Neuronal stem cell (in vitro differentiated cells): ENCODE data around the gene SULF2.

ENCODE experiments used
- DNase-seq: peaks from one replicate; pipeline ENCODE4 v3.0.0-alpha.2; 2013; ENCODE audit warnings: low spot score
- H2AFZ ChIP-seq: one replicate; pipeline ENCODE4 v1.6.1; 2013; ENCODE audit warnings: mild to moderate bottlenecking, low read length, inconsistent platforms
- H2AK5ac ChIP-seq: 2 replicates; pipeline ENCODE4 v1.6.1; 2013; ENCODE audit warnings: low read depth, mild to moderate bottlenecking, inconsistent platforms, low read length, moderate library complexity, mixed read lengths
- H2BK120ac ChIP-seq: 2 replicates; pipeline ENCODE4 v1.6.1; 2013; ENCODE audit warnings: low read depth, mild to moderate bottlenecking, inconsistent platforms, low read length, moderate library complexity, mixed read lengths
- H2BK12ac ChIP-seq: one replicate; pipeline ENCODE4 v1.6.1; 2013; ENCODE audit warnings: low read length, inconsistent platforms
- H2BK15ac ChIP-seq: 2 replicates; pipeline ENCODE4 v1.6.1; 2013; ENCODE audit warnings: mild to moderate bottlenecking, low read length, inconsistent platforms, mixed read lengths
- H2BK5ac ChIP-seq: one replicate; pipeline ENCODE4 v1.6.1; 2013; ENCODE audit warnings: inconsistent platforms, mild to moderate bottlenecking, low read length, moderate library complexity
- H3K14ac ChIP-seq: one replicate; pipeline ENCODE4 v1.6.1; 2013; ENCODE audit warnings: low read length, inconsistent platforms
- H3K18ac ChIP-seq: 2 replicates; pipeline ENCODE4 v1.6.1; 2013; ENCODE audit warnings: low read length, inconsistent platforms
- H3K23ac ChIP-seq: 2 replicates; pipeline ENCODE4 v1.6.1; 2013; ENCODE audit warnings: low read depth, mild to moderate bottlenecking, mixed read lengths, low read length, inconsistent platforms; ENCODE audit not compliant: poor library complexity
- H3K27ac ChIP-seq: replicated peaks from 3 replicates; pipeline ENCODE4 v1.5.1; 2013; ENCODE audit warnings: low read length, inconsistent platforms
- H3K27me3 ChIP-seq, 3 experiments: 2 replicates each; pipeline ENCODE4 v1.6.1; 2013; ENCODE audit warnings: low read length in 3 of 3, mild to moderate bottlenecking in 2 of 3, inconsistent platforms in 1 of 3, low read depth in 1 of 3, mixed read lengths in 1 of 3, moderate library complexity in 1 of 3; ENCODE audit not compliant: control insufficient read depth in 3 of 3, insufficient read depth in 3 of 3
- H3K36me3 ChIP-seq, 2 donors: replicated peaks in 1 of 2; 2 replicates each; pipeline ENCODE4 v1.6.1; 2013; ENCODE audit warnings: low read length in 2 of 2; ENCODE audit not compliant: control insufficient read depth in 2 of 2, insufficient read depth in 2 of 2
- H3K4ac ChIP-seq: 2 replicates; pipeline ENCODE4 v1.6.1; 2013; ENCODE audit warnings: inconsistent platforms, mild to moderate bottlenecking, low read length, moderate library complexity
- H3K4me1 ChIP-seq, 2 donors: 1 replicate in 1 of 2; 2 replicates in 1 of 2; pipeline ENCODE4 v1.6.1; 2013; ENCODE audit warnings: low read length in 2 of 2, low read depth in 1 of 2; ENCODE audit not compliant: control insufficient read depth in 2 of 2, insufficient read depth in 1 of 2
- H3K4me2 ChIP-seq: one replicate; pipeline ENCODE4 v1.6.1; 2013; ENCODE audit warnings: mild to moderate bottlenecking, low read length, inconsistent platforms; ENCODE audit not compliant: insufficient read depth, poor library complexity, severe bottlenecking
- H3K4me3 ChIP-seq, 2 donors: 2 replicates each; pipeline ENCODE4 v1.5.1; 2013; ENCODE audit warnings: low read length in 2 of 2, mild to moderate bottlenecking in 2 of 2, inconsistent platforms in 1 of 2, moderate library complexity in 1 of 2
- H3K79me1 ChIP-seq: one replicate; pipeline ENCODE4 v1.6.1; 2013; ENCODE audit warnings: low read depth, mild to moderate bottlenecking, inconsistent platforms, low read length, moderate library complexity
- H3K9ac ChIP-seq: one replicate; pipeline ENCODE4 v1.6.1; 2013; ENCODE audit warnings: mild to moderate bottlenecking, low read depth, low read length, inconsistent platforms; ENCODE audit not compliant: poor library complexity
- H3K9me3 ChIP-seq, 2 donors: replicated peaks in 1 of 2; 2 replicates each; pipeline versions ENCODE3 to v1.6.1; 2013; ENCODE audit warnings: low read length in 2 of 2, mild to moderate bottlenecking in 2 of 2, inconsistent platforms in 1 of 2, low read depth in 1 of 2, mixed read lengths in 1 of 2, moderate library complexity in 1 of 2; ENCODE audit not compliant: control insufficient read depth in 2 of 2, insufficient read depth in 1 of 2
- H4K8ac ChIP-seq: one replicate; pipeline ENCODE4 v1.6.1; 2013; ENCODE audit warnings: low read depth, mild to moderate bottlenecking, inconsistent platforms, low read length, moderate library complexity
- H4K91ac ChIP-seq: one replicate; pipeline ENCODE4 v1.6.1; 2013; ENCODE audit warnings: low read length, low read depth, mild to moderate bottlenecking, inconsistent platforms; ENCODE audit not compliant: poor library complexity
- WGBS, 2 donors: extraction: QIAGEN DNeasy Blood & Tissue Kit; methylation state at CpG; one replicate each; pipeline ENCODE4 v1.1.7; 2013; ENCODE audit warnings: missing lambda C conversion rate in 2 of 2, mixed read lengths in 1 of 2; ENCODE audit not compliant: insufficient read length in 2 of 2, insufficient replicate concordance in 1 of 2; ENCODE audit errors: extremely low coverage in 2 of 2; 5-methylcytosine and 5-hydroxymethylcytosine counted together

Gene SULF2

DNA sequence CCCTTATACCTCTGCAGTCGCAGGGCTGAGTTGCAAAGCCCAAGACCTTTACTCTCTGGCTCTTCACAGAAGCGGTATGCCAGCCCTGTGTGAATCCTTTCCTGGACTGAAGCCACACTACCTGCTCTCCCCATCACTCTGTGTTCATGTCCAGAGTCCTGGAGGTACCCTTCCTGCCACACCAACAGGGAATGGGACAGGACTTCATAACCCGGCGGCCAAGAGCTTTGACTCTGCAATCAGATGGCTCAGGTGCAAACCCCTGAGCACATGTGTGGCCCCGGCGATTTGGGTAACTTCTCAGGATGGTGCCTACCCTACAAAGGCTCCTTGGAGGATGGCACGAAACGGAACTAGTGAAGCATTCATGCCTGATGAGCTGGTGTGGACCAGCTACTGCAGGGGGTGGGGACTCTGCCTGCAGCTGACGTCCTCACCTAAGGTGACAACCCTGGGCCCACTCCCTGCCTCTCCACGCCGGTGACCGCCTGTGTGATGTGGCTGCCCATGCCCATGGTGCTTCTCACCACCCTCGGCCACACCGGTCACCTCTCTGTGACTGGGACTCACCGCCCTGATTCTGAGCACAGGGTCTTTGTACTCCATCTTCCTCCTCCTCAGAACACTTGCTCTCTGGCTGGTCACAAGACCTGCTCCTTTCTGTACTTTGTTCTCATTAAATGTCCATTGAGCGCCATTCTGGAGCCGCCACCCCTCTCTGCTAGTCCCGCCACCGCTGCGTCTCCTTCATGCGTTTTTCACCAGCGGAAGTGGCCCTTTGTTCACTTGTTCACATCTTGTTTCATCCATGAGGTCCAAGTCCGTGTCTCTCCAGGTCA, 116.7 kb downstream of the SULF2 start:
- no peak overlapping the region for H3K14ac ChIP-seq
- H3K9me3 ChIP-seq, result no peaks in the 10 kb centered on the region
- no peaks in the 10 kb centered on the region for H3K79me1 ChIP-seq
- peak overlapping the region; percentile 67 for H2BK5ac ChIP-seq
- peak overlapping the region; percentile 30 for H3K9ac ChIP-seq
- H3K36me3 ChIP-seq, result peaks cover 6 to 27% of the 10 kb centered on the region in 2 donors
- H3K4ac ChIP-seq, result no peak overlapping the region
- H3K27me3 ChIP-seq, result no peaks in the 10 kb centered on the region
- DNase-seq, result no peak
- H3K4me2 ChIP-seq, result no peak overlapping the region
- WGBS, 2 donors, result no CpG with 5 or more reads among the region's 23 CpGs
- peak overlapping the region; percentile 40 for H2AK5ac ChIP-seq
- peak overlapping the region; percentile 77 for H3K23ac ChIP-seq
- H4K8ac ChIP-seq, result no peak overlapping the region
- no peak overlapping the region for H4K91ac ChIP-seq
- H2BK12ac ChIP-seq, result no peak overlapping the region
- H3K4me3 ChIP-seq, result no peak overlapping the region
- no peak overlapping the region for H2BK15ac ChIP-seq
- H3K27ac ChIP-seq, result no peak overlapping the region
- H2BK120ac ChIP-seq, result no peak overlapping the region
- no peak overlapping the region for H3K18ac ChIP-seq
- H3K4me1 ChIP-seq, result peaks cover 4 to 12% of the 10 kb centered on the region in 2 donors
- H2AFZ ChIP-seq, result no peak overlapping the region

DNA sequence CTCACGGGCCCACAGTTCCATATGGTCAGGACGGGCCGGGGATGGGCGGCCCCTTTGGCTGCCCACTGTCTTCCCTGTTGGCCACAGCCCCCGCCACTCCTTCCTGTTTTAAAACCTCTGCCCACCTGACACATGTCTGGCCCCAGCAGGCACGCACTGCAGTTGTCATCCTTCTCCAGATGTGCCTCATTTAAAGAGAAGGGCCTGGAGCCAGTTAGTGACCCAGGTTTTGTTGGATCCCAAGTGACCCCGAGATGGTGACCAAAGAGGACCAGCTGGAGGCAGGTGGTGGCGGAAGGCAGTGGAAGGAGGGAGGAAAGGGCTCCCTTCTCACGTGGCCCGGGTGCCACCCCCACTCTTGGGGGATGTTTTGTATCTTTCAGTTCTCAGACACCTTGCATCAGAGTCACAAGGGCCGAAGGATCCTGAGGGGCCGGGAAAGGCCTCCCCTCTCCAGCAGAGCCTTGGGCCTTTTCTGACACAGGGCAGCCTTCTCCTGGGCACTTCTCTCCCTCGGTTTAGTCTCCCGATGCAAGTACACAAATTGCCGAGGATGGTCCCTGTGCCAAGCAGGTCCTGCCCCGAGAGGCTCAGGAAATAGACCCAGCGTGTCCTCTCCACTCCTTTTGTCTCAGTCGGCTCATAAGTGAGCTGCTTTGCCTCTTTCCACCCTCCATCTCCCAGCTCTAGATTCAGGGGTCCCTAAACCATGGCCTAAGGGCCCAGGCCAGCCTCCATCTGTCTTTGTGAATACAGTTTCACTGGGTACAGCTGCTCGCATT, 117.6 kb downstream of the SULF2 start:
- H2BK12ac ChIP-seq, result no peak overlapping the region
- no peak overlapping the region for H3K23ac ChIP-seq
- H4K91ac ChIP-seq, result no peak overlapping the region

DNA sequence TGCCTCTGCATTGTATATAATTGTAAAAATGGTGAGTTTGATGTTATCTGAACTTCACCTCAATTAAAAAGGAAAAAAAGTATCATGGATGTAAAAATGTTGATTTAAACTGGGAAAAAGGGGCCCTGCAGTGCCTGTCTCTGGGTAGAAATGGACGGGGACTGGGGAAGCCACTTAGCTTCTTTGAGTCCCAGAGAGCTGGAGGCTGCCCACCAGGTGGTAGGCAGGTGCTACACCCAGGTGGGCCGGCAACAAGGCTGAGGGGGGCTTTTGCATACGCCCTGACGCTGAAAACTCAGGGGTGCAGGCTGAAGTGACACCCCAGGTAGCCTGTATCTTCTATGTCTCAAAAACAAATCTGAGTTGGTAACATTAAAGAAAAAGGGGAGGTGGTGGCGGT, 118.2 kb downstream of the SULF2 start:
- Histone ChIP-seq H3K23ac (no peak overlapping the region), H2BK12ac (no peak overlapping the region), H4K91ac (no peak overlapping the region), H3K27me3 (no peaks in the 10 kb centered on the region), H3K9me3 (no peaks in the 10 kb centered on the region), H3K4ac (no peak overlapping the region), H2BK5ac (no peak overlapping the region), H3K9ac (no peak overlapping the region), H3K14ac (no peak overlapping the region), H3K4me3 (no peak overlapping the region), H3K18ac (no peak overlapping the region), H3K36me3 (peaks cover 9 to 29% of the 10 kb centered on the region in 2 donors), H3K4me2 (no peak overlapping the region), H4K8ac (no peak overlapping the region), H3K4me1 (peaks cover 4 to 12% of the 10 kb centered on the region in 2 donors), H2AK5ac (no peak overlapping the region), H3K27ac (no peak overlapping the region), H3K79me1 (no peaks in the 10 kb centered on the region), H2AFZ (no peak overlapping the region), H2BK15ac (no peak overlapping the region), H2BK120ac (no peak overlapping the region)
- no peak for DNase-seq
- WGBS, 2 donors, result no CpG with 5 or more reads among the region's 5 CpGs

More for the DNA sequence above, 117.6 kb downstream of the SULF2 start:
- H3K4ac ChIP-seq, result no peak overlapping the region
- no peak for DNase-seq
- peaks cover 4 to 12% of the 10 kb centered on the region in 2 donors for H3K4me1 ChIP-seq
- H3K18ac ChIP-seq, result no peak overlapping the region
- H2BK120ac ChIP-seq, result no peak overlapping the region
- H4K8ac ChIP-seq, result no peak overlapping the region
- no peak overlapping the region for H2BK15ac ChIP-seq
- H3K9me3 ChIP-seq, result no peaks in the 10 kb centered on the region
- no peak overlapping the region for H3K27ac ChIP-seq
- H3K4me3 ChIP-seq, result no peak overlapping the region
- H3K9ac ChIP-seq, result no peak overlapping the region
- peaks cover 6 to 29% of the 10 kb centered on the region in 2 donors for H3K36me3 ChIP-seq
- H3K79me1 ChIP-seq, result no peaks in the 10 kb centered on the region
- no CpG with 5 or more reads among the region's 19 CpGs for WGBS, 2 donors
- H2AK5ac ChIP-seq, result peak overlapping the region; percentile 35
- no peaks in the 10 kb centered on the region for H3K27me3 ChIP-seq
- no peak overlapping the region for H2BK5ac ChIP-seq
- H2AFZ ChIP-seq, result no peak overlapping the region
- no peak overlapping the region for H3K14ac ChIP-seq
- H3K4me2 ChIP-seq, result no peak overlapping the region

DNA sequence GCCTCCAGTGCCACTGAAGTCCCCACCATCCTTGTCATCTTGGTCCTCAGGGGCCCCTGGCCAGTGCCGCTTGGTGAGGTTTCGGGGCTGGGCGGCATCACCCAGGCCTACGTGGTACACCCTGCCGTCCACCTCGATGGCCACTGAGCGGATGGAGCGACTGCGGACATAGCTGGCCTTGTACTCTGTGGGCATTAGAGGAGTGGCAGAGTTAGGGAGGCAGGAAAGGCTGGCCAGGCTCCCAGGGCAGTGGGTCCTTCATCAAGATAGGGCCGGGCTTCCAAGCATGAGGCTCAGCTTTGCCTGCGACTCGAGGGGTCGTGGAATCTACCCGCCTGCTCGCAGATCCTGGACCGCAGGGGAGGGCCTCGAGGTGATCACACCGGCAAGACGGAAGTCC, 119.0 kb downstream of the SULF2 start:
- no peaks in the 10 kb centered on the region for H3K9me3 ChIP-seq
- no peak overlapping the region for H3K4me2 ChIP-seq
- H2BK12ac ChIP-seq, result no peak overlapping the region
- no peak overlapping the region for H2AK5ac ChIP-seq
- no peak overlapping the region for H2BK15ac ChIP-seq
- H3K79me1 ChIP-seq, result no peaks in the 10 kb centered on the region
- no peaks in the 10 kb centered on the region for H3K27me3 ChIP-seq
- no peak overlapping the region for H4K91ac ChIP-seq
- no peak overlapping the region for H2BK5ac ChIP-seq
- H4K8ac ChIP-seq, result no peak overlapping the region
- H3K23ac ChIP-seq, result no peak overlapping the region
- no peak overlapping the region for H3K4ac ChIP-seq
- H3K27ac ChIP-seq, result no peak overlapping the region
- peaks cover 10 to 33% of the 10 kb centered on the region in 2 donors for H3K36me3 ChIP-seq
- H3K4me1 ChIP-seq, result peaks cover 4 to 12% of the 10 kb centered on the region in 2 donors
- H3K4me3 ChIP-seq, result no peak overlapping the region
- no peak overlapping the region for H2BK120ac ChIP-seq
- no CpG with 5 or more reads among the region's 19 CpGs for WGBS, 2 donors
- DNase-seq, result no peak
- no peak overlapping the region for H3K14ac ChIP-seq
- peak overlapping the region; percentile 48 for H3K18ac ChIP-seq
- H2AFZ ChIP-seq, result no peak overlapping the region
- peak overlapping the region; percentile 25 for H3K9ac ChIP-seq
